Transverse colon (tissue), 3 donors: ENCODE data around the gene BAG5.

Source experiments
- CTCF ChIP-seq, 5 experiments: fragments of 200-600 bp in 3 of 5; fragments of 450-650 bp in 2 of 5; sonication (generic) in 3 of 5; IDR thresholded peaks; 1 replicate in 2 of 5; 2 replicates in 3 of 5; pipeline ENCODE4 v1.5.1; 2016 to 2017; ENCODE audit warnings: antibody characterized with exemption in 5 of 5, inconsistent platforms in 3 of 5, mild to moderate bottlenecking in 2 of 5, moderate library complexity in 1 of 5
- EP300 ChIP-seq: sonication (generic); formaldehyde crosslinking; IDR thresholded peaks from one replicate; pipeline ENCODE4 v1.6.1; 2017; ENCODE audit warnings: antibody characterized with exemption, low read depth
- POLR2A ChIP-seq: fragments of 450-650 bp; IDR thresholded peaks from one replicate; pipeline ENCODE4 v1.6.1; 2016; ENCODE audit warnings: antibody characterized with exemption, mild to moderate bottlenecking, moderate library complexity

- TF ChIP-seq EP300, result no peak
- no peak for TF ChIP-seq POLR2A
- TF ChIP-seq CTCF (IDR thresholded peaks at IDR 0.05), result no peak
Observed at GRCh38 chr14:103524002-103524935, 38.2 kb downstream of the BAG5 start.
